T-helper 22 cell (primary cell): ENCODE results near the gene CARNS1.

Experiments used
- DNase-seq: peaks from one replicate; pipeline ENCODE4 v3.0.0-alpha.2; 2020; ENCODE audit warnings: low read depth

CARNS1 gene

GRCh38 chr11:67428052-67429001 lies 12.8 kb downstream of the CARNS1 start, which contains the start of gene RPS6KB2:
Gene RPS6KB2, plus strand, starts transcription at chr11:67428494. Its CDS starts 52 bp downstream, at chr11:67428546.
- DNase-seq: peak; percentile 97

GRCh38 chr11:67429038-67429668 lies 13.7 kb downstream of the CARNS1 start:
- DNase-seq: no peak

- no peak for DNase-seq
Observed at GRCh38 chr11:67429722-67430121, 14.2 kb downstream of the CARNS1 start.

- no peak for DNase-seq
Observed at GRCh38 chr11:67431346-67432249, 16.1 kb downstream of the CARNS1 start.

- DNase-seq: no peak
Observed at GRCh38 chr11:67432655-67433349, 17.3 kb downstream of the CARNS1 start.

GRCh38 chr11:67433536-67434394 lies 18.3 kb downstream of the CARNS1 start:
- no peak for DNase-seq

- no peak for DNase-seq
Observed at GRCh38 chr11:67434395-67434881, 19.0 kb downstream of the CARNS1 start.

- no peak for DNase-seq
Observed at GRCh38 chr11:67435031-67435726, 19.7 kb downstream of the CARNS1 start.

- DNase-seq: no peak
Observed at GRCh38 chr11:67435727-67436458, 20.4 kb downstream of the CARNS1 start.

GRCh38 chr11:67436459-67437081 lies 21.1 kb downstream of the CARNS1 start:
- no peak for DNase-seq

- DNase-seq: peak; percentile 77
Observed at GRCh38 chr11:67437082-67437808, 21.8 kb downstream of the CARNS1 start, which contains the start of gene PTPRCAP. Gene PTPRCAP, minus strand, starts transcription at chr11:67437682. Its CDS starts 63 bp downstream, at chr11:67437619.

GRCh38 chr11:67437809-67438157 lies 22.3 kb downstream of the CARNS1 start:
- no peak for DNase-seq

GRCh38 chr11:67438158-67438902 lies 22.9 kb downstream of the CARNS1 start:
- peak; percentile 66 for DNase-seq

GRCh38 chr11:67439321-67440228 lies 24.1 kb downstream of the CARNS1 start:
- no peak for DNase-seq

GRCh38 chr11:67440229-67441097 lies 25.0 kb downstream of the CARNS1 start:
- no peak for DNase-seq
